ENCODE results near the gene YEATS2. TPM values are rescaled to one million over a fixed set of nuclear protein-coding genes. Genes with fewer than 3 reads are reported as not detected.

YEATS2 gene
- total RNA-seq, 2 experiments from 2014 or later: 68.2 to 77.2 TPM

GRCh38 chr3:183766107-183766506, 68.5 kb downstream of the YEATS2 start:
- intact Hi-C loops (cut with micrococcal nuclease; ENCODE audit: unreplicated experiment): loop anchor here (1.0 kb wide), 1 partner anchor 206 kb away; no protein-coding TSS in a partner anchor
- no peak overlapping the region for H2AFZ ChIP-seq (ENCODE audit: low read length)
- H4K20me1 ChIP-seq (ENCODE audit: insufficient read depth, low read length): no peaks in the 10 kb centered on the region
- H3K27ac ChIP-seq (ENCODE audit: low read depth, low read length, poor library complexity, severe bottlenecking): peak overlapping the region; percentile 44
- ChIA-PET CTCF (ENCODE audit: unreplicated experiment) (interaction anchor here (0.7 to 0.9 kb wide), 2 partner anchors 294 to 295 kb away, joined by 3 read pairs; no protein-coding TSS in a partner anchor), POLR2A (interaction anchor here (0.5 to 0.7 kb wide), 3 partner anchors 64 to 268 kb away, joined by 3 to 5 read pairs (median 3); no protein-coding TSS in a partner anchor)
- no peaks in the 10 kb centered on the region for H3K9me2 ChIP-seq (ENCODE audit: insufficient read depth, low read length)
- H3K4me2 ChIP-seq (ENCODE audit: low read length): no peak overlapping the region
- no peaks in the 10 kb centered on the region for H3K9me3 ChIP-seq (ENCODE audit: low read length)
- H3K36me3 ChIP-seq (ENCODE audit: insufficient read depth, low read length): peaks cover 91% of the 10 kb centered on the region
- H3K4me1 ChIP-seq (ENCODE audit: insufficient read depth, low read length, poor library complexity, severe bottlenecking): peaks cover 27% of the 10 kb centered on the region
- no peaks in the 10 kb centered on the region for H3K79me2 ChIP-seq (ENCODE audit: insufficient read depth, low read depth, low read length)
- no TSS peak for BruUV-seq (replicated peaks)
- DNase-seq (ENCODE audit: low spot score): no peak
- no peak for TF ChIP-seq EZH2phosphoT487 (IDR thresholded peaks at IDR 0.05; ENCODE audit: borderline replicate concordance, low read depth, low read length)
- H3K4me3 ChIP-seq (ENCODE audit: low read depth, low read length, poor library complexity, severe bottlenecking): no peak overlapping the region

GRCh38 chr3:183766745-183767606, 69.4 kb downstream of the YEATS2 start:
- TF ChIP-seq, protein P1, sequence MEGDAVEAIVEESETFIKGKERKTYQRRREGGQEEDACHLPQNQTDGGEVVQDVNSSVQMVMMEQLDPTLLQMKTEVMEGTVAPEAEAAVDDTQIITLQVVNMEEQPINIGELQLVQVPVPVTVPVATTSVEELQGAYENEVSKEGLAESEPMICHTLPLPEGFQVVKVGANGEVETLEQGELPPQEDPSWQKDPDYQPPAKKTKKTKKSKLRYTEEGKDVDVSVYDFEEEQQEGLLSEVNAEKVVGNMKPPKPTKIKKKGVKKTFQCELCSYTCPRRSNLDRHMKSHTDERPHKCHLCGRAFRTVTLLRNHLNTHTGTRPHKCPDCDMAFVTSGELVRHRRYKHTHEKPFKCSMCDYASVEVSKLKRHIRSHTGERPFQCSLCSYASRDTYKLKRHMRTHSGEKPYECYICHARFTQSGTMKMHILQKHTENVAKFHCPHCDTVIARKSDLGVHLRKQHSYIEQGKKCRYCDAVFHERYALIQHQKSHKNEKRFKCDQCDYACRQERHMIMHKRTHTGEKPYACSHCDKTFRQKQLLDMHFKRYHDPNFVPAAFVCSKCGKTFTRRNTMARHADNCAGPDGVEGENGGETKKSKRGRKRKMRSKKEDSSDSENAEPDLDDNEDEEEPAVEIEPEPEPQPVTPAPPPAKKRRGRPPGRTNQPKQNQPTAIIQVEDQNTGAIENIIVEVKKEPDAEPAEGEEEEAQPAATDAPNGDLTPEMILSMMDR (conservative IDR thresholded peaks at IDR 0.05; ENCODE audit: low read length): peak; percentile 91
- no peak for TF ChIP-seq EZH2phosphoT487 (IDR thresholded peaks at IDR 0.05; ENCODE audit: borderline replicate concordance, low read depth, low read length)
- Histone ChIP-seq H3K9me3 (ENCODE audit: low read length) (no peaks in the 10 kb centered on the region), H3K4me2 (ENCODE audit: low read length) (no peak overlapping the region), H2AFZ (ENCODE audit: low read length) (no peak overlapping the region), H3K27ac (ENCODE audit: low read depth, low read length, poor library complexity, severe bottlenecking) (peak overlapping the region; percentile 44), H3K36me3 (ENCODE audit: insufficient read depth, low read length) (peaks cover 89% of the 10 kb centered on the region), H3K4me3 (ENCODE audit: low read depth, low read length, poor library complexity, severe bottlenecking) (no peak overlapping the region), H4K20me1 (ENCODE audit: insufficient read depth, low read length) (no peaks in the 10 kb centered on the region), H3K4me1 (ENCODE audit: insufficient read depth, low read length, poor library complexity, severe bottlenecking) (peaks cover 27% of the 10 kb centered on the region), H3K9me2 (ENCODE audit: insufficient read depth, low read length) (no peaks in the 10 kb centered on the region), H3K79me2 (ENCODE audit: insufficient read depth, low read depth, low read length) (no peaks in the 10 kb centered on the region)
- BruUV-seq (replicated peaks): no TSS peak
- ChIA-PET POLR2A (no interaction called here), CTCF (ENCODE audit: unreplicated experiment) (interaction anchor here (0.6 to 0.9 kb wide), 4 partner anchors 131 to 299 kb away, joined by 3 to 5 read pairs (median 3); partner anchors contain the start of gene KLHL24)
- peak; percentile 82 for DNase-seq (ENCODE audit: low spot score)
- intact Hi-C loops (cut with micrococcal nuclease; ENCODE audit: unreplicated experiment): loop anchor here (1.0 kb wide), 2 partner anchors 207 to 298 kb away; no protein-coding TSS in a partner anchor

DNA sequence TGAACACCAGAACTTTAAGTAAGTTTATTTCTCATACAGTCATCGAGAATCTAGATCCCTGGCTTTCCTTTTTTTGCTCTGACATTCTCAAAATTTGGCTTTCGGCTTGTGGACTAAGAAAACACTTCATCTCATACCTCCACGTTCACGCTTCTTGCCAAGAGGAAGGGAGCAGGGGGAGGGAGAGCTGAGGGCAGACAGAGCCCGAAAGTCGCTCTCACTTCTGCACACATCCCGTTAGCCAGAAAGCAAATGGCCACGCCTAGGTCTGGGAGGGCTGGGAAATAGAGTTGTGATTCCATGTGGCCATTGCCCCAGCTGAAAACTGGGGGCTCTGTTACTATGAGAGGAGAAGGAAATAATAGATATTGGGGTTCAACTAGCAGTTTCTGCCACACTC, 70.5 kb downstream of the YEATS2 start:
- CTCF ChIA-PET (ENCODE audit: unreplicated experiment): no interaction called here
- intact Hi-C loops (cut with micrococcal nuclease; ENCODE audit: unreplicated experiment): no loop called here
- no peaks in the 10 kb centered on the region for H3K9me2 ChIP-seq (ENCODE audit: insufficient read depth, low read length)
- no peak overlapping the region for H2AFZ ChIP-seq (ENCODE audit: low read length)
- H3K4me2 ChIP-seq (ENCODE audit: low read length): no peak overlapping the region
- POLR2A ChIA-PET: no interaction called here
- no peak for DNase-seq (ENCODE audit: low spot score)
- H3K4me1 ChIP-seq (ENCODE audit: insufficient read depth, low read length, poor library complexity, severe bottlenecking): peaks cover 27% of the 10 kb centered on the region
- H3K79me2 ChIP-seq (ENCODE audit: insufficient read depth, low read depth, low read length): no peaks in the 10 kb centered on the region
- H3K27ac ChIP-seq (ENCODE audit: low read depth, low read length, poor library complexity, severe bottlenecking): no peak overlapping the region
- TF ChIP-seq, protein P1 (conservative IDR thresholded peaks at IDR 0.05; ENCODE audit: low read length): no peak
- no peak for TF ChIP-seq EZH2phosphoT487 (IDR thresholded peaks at IDR 0.05; ENCODE audit: borderline replicate concordance, low read depth, low read length)
- BruUV-seq (replicated peaks): no TSS peak
- no peaks in the 10 kb centered on the region for H4K20me1 ChIP-seq (ENCODE audit: insufficient read depth, low read length)
- no peaks in the 10 kb centered on the region for H3K9me3 ChIP-seq (ENCODE audit: low read length)
- peaks cover 90% of the 10 kb centered on the region for H3K36me3 ChIP-seq (ENCODE audit: insufficient read depth, low read length)
- H3K4me3 ChIP-seq (ENCODE audit: low read depth, low read length, poor library complexity, severe bottlenecking): no peak overlapping the region

Data from OCI-LY7 (cell line).